Thoracic aorta (tissue), 2 donors: ENCODE measurements around the gene FKBP10. TPM values are rescaled to one million over a fixed set of nuclear protein-coding genes. Genes with fewer than 3 reads are reported as not detected.

Source experiments
- ATAC-seq: fragments of 150-250 bp; one replicate; pipeline ENCODE4 v1.8.0; 2017; ENCODE audit warnings: low read depth; ENCODE audit not compliant: insufficient number of reproducible peaks, low FRiP score
- DNase-seq: peaks from one replicate; pipeline ENCODE4 v3.0.0-alpha.2; 2020; ENCODE audit warnings: low spot score
- H3K27ac ChIP-seq, 2 donors: fragments of 200-600 bp; sonication (generic); 1 replicate in 1 of 2; 2 replicates in 1 of 2; pipeline ENCODE4 v1.5.1; 2016; ENCODE audit warnings: mild to moderate bottlenecking in 2 of 2, moderate library complexity in 2 of 2
- H3K27me3 ChIP-seq: fragments of 200-600 bp; sonication (generic); replicated peaks from 2 replicates; pipeline ENCODE4 v1.6.0; 2016; ENCODE audit warnings: mild to moderate bottlenecking; ENCODE audit not compliant: insufficient read depth
- H3K36me3 ChIP-seq: fragments of 200-600 bp; sonication (generic); one replicate; pipeline ENCODE4 v1.5.1; 2016
- H3K4me1 ChIP-seq, 2 donors: fragments of 200-600 bp; sonication (generic); 1 replicate in 1 of 2; 2 replicates in 1 of 2; pipeline versions ENCODE4 v1.5.1 to v1.6.0; 2016; ENCODE audit warnings: low read depth in 2 of 2, mild to moderate bottlenecking in 1 of 2; ENCODE audit not compliant: control insufficient read depth in 1 of 2
- H3K4me3 ChIP-seq: fragments of 200-600 bp; sonication (generic); 2 replicates; pipeline ENCODE4 v1.5.1; 2016; ENCODE audit warnings: mild to moderate bottlenecking
- H3K9me3 ChIP-seq: fragments of 200-600 bp; sonication (generic); 2 replicates; pipeline ENCODE4 v1.5.1; 2016
- CTCF ChIP-seq: fragments of 200-600 bp; sonication (generic); IDR thresholded peaks from one replicate; pipeline ENCODE4 v1.5.1; 2019; ENCODE audit warnings: antibody characterized with exemption
- total RNA-seq, 2 donors: library from RNA; depleted of rRNA; stranded (reverse); fragments of >200 nt; gene quantifications; one replicate each; pipeline versions ENCODE4 v1.1.0 to v1.2.3, GENCODE V29; 2016

The FKBP10 gene
- total RNA-seq, 2 donors from 2014 or later = 125 to 188 TPM

- peaks cover 9% of the 10 kb centered on the region for H3K36me3 ChIP-seq
- H3K4me3 ChIP-seq = no peak overlapping the region
These were observed 9.0 kb downstream of the FKBP10 start for GRCh38 chr17:41821776-41822175.

GRCh38 chr17:41822216-41823140 lies 9.7 kb downstream of the FKBP10 start:
- no peak for TF ChIP-seq CTCF
- DNase-seq (no peak), ATAC-seq (no peak)
- Histone ChIP-seq H3K36me3 (peaks cover 11% of the 10 kb centered on the region), H3K9me3 (no peaks in the 10 kb centered on the region), H3K4me1 (no peaks in the 10 kb centered on the region), H3K27ac (no peak overlapping the region), H3K4me3 (no peak overlapping the region), H3K27me3 (no peaks in the 10 kb centered on the region)

More at GRCh38 chr17:41821776-41822175, 9.0 kb downstream of the FKBP10 start:
- ATAC-seq (no peak), DNase-seq (no peak)
- Histone ChIP-seq H3K9me3 (no peaks in the 10 kb centered on the region), H3K27ac (no peak overlapping the region), H3K4me1 (no peaks in the 10 kb centered on the region), H3K27me3 (no peaks in the 10 kb centered on the region)
- TF ChIP-seq CTCF = no peak

- no peak for DNase-seq
- no peak overlapping the region for H3K4me3 ChIP-seq
- no peak overlapping the region for H3K27ac ChIP-seq
- no peaks in the 10 kb centered on the region for H3K4me1 ChIP-seq
- no peaks in the 10 kb centered on the region for H3K9me3 ChIP-seq
- no peak for TF ChIP-seq CTCF
- no peak for ATAC-seq
- no peaks in the 10 kb centered on the region for H3K27me3 ChIP-seq
- H3K36me3 ChIP-seq = peaks cover 17% of the 10 kb centered on the region
These were observed 10.3 kb downstream of the FKBP10 start for GRCh38 chr17:41823141-41823524.

- TF ChIP-seq CTCF = no peak
- H3K27me3 ChIP-seq = no peaks in the 10 kb centered on the region
- H3K4me3 ChIP-seq = no peak overlapping the region
- H3K36me3 ChIP-seq = peaks cover 19% of the 10 kb centered on the region
- H3K9me3 ChIP-seq = no peaks in the 10 kb centered on the region
- no peak for ATAC-seq
- no peaks in the 10 kb centered on the region for H3K4me1 ChIP-seq
- H3K27ac ChIP-seq = no peak overlapping the region
- DNase-seq = no peak
These were observed 10.8 kb downstream of the FKBP10 start for GRCh38 chr17:41823580-41823979.

GRCh38 chr17:41824086-41824485 lies 11.3 kb downstream of the FKBP10 start:
- no peaks in the 10 kb centered on the region for H3K27me3 ChIP-seq

More at GRCh38 chr17:41824086-41824485, 11.3 kb downstream of the FKBP10 start:
- no peaks in the 10 kb centered on the region for H3K4me1 ChIP-seq
- ATAC-seq (no peak), DNase-seq (no peak)
- no peaks in the 10 kb centered on the region for H3K9me3 ChIP-seq
- peaks cover 20% of the 10 kb centered on the region for H3K36me3 ChIP-seq
- no peak overlapping the region for H3K4me3 ChIP-seq
- H3K27ac ChIP-seq = no peak overlapping the region
- TF ChIP-seq CTCF = no peak
